Dendritic cell treated with granulocyte-macrophage colony-stimulating factor and Interleukin-4, amounts not matched to agents 40 ng/mL and 50 ng/mL, for 4 days (primary cell): ENCODE results near the gene CDK2.

ENCODE experiments used
- H3K27ac Mint-ChIP-seq: one replicate; pipeline ENCODE4 v1.8.0; 2022; ENCODE audit warnings: mild to moderate bottlenecking, mixed read lengths
- H3K27me3 Mint-ChIP-seq: one replicate; pipeline ENCODE4 v1.8.0; 2022; ENCODE audit warnings: mild to moderate bottlenecking, mixed read lengths
- H3K36me3 Mint-ChIP-seq: one replicate; pipeline ENCODE4 v1.8.0; 2022; ENCODE audit warnings: low read depth, mixed read lengths
- H3K4me1 Mint-ChIP-seq: one replicate; pipeline ENCODE4 v1.8.0; 2022; ENCODE audit warnings: low read depth, mixed read lengths
- H3K4me3 Mint-ChIP-seq: one replicate; pipeline ENCODE4 v1.8.0; 2022; ENCODE audit warnings: mild to moderate bottlenecking, moderate library complexity, mixed read lengths
- H3K9me3 Mint-ChIP-seq: one replicate; pipeline ENCODE4 v1.8.0; 2022; ENCODE audit warnings: mixed read lengths
- intact Hi-C: fragments of 100-400 bp; cut with micrococcal nuclease; formaldehyde crosslinking; loops from one replicate; pipeline ENCODE4 v1.15.0; 2022

CDK2 gene

DNA sequence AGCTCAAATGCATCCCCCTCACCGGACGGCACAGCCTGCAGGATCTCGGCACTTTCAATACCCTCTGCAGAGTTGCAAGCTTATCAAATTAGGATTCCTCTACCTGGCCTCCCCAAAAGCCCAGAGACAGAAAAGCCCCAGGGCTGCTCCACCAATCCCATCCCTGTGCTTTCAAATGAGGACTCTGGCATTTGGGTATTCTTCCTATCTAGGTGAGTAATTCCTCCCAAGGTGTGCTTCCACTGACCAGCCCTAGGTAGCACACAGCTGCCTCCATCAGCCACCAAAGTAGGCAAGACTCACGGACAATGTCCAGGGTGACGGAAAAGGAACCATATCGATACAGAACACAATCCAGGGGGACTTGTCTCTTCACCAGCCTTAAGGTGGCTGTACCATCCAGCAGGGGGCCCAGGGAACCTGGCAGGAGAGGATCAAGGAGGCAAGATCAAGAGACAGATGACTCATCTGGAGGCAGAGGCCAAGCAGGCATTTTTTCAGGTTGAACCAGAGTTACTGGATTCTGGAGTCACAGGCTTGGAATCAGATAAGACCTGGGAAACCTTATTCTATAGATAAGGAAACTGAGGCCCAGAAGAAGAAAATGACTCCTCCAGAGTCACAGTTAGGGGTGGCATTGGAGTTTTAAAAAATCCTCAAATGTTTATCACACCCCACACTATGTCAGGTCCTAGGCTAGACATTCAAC is 10.7 kb upstream of the CDK2 start:
- Mint-ChIP-seq H3K4me1 (peaks cover 11% of the 10 kb centered on the region), H3K9me3 (no peaks in the 10 kb centered on the region), H3K4me3 (no peak overlapping the region), H3K27me3 (peaks cover 2% of the 10 kb centered on the region), H3K36me3 (peaks cover 37% of the 10 kb centered on the region), H3K27ac (no peak overlapping the region)
- intact Hi-C loops, result no loop called here

DNA sequence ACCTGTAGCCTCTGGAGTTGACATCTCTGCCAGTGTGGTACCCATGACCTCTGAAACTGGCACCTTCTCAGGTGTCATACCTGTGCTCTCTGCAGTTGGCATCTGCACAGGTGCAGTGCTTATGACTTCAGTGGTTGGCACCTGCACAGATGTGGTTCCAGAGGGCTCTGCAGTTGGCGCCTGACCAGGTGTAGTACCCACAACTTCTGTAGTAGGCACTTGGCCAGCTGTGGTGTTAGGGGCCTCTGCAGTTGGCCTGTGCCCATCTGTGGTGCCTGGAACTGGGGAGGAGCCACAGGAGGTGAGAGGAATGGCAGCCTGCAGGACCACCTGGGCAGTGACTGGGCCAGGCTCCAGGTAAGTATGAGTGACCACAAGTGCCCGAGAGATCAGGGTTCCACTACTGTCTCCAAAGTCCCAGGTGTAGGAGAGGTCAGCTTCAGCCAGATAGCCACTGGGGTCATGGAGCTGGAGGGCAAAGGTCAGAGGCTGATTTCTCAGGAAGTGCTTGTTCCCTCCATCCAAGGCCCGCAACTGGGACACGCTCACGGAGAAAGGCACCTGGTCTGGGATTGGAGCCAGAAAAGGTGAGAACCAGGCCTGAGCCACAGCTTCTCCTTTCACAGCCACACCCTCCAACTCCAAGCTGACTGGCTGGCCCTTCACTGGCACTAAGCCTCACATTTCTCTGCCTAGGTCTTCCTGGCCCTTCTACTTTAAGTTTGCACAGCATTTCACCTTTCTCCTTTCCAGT is 9.3 kb upstream of the CDK2 start:
- intact Hi-C loops, result no loop called here
- H3K4me1 Mint-ChIP-seq, result peaks cover 11% of the 10 kb centered on the region
- no peak overlapping the region for H3K27ac Mint-ChIP-seq
- H3K27me3 Mint-ChIP-seq, result peaks cover 2% of the 10 kb centered on the region
- no peak overlapping the region for H3K4me3 Mint-ChIP-seq
- peaks cover 24% of the 10 kb centered on the region for H3K36me3 Mint-ChIP-seq
- no peaks in the 10 kb centered on the region for H3K9me3 Mint-ChIP-seq

DNA sequence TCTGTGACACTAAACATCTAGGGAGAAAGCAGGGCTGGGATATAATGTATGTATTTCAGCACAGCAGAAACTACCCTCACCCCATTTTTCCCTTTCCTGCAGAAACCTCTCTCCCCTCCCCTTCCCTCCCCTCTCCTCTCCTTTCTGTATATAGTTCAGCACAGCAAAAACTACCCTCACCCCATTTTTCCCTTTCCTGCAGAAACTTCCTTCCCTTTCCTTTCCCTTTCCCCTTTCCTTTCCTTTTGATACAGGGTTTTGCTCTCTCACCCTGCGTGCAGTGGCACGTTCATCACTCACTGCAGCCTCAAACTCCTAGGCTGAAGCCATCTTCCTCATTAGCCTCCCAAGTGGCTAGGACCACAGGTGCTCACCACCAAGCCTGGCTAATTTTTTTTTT is 2.9 kb upstream of the CDK2 start:
- no peak overlapping the region for H3K27ac Mint-ChIP-seq
- no peaks in the 10 kb centered on the region for H3K9me3 Mint-ChIP-seq
- H3K27me3 Mint-ChIP-seq, result no peaks in the 10 kb centered on the region
- no peak overlapping the region for H3K4me3 Mint-ChIP-seq
- intact Hi-C loops, result no loop called here
- peaks cover 10% of the 10 kb centered on the region for H3K36me3 Mint-ChIP-seq
- H3K4me1 Mint-ChIP-seq, result peaks cover 29% of the 10 kb centered on the region

- peak overlapping the region; percentile 12 for H3K27ac Mint-ChIP-seq
- intact Hi-C loops, result no loop called here
Observed at GRCh38 chr12:55965240-55965639, 1.4 kb upstream of the CDK2 start.

DNA sequence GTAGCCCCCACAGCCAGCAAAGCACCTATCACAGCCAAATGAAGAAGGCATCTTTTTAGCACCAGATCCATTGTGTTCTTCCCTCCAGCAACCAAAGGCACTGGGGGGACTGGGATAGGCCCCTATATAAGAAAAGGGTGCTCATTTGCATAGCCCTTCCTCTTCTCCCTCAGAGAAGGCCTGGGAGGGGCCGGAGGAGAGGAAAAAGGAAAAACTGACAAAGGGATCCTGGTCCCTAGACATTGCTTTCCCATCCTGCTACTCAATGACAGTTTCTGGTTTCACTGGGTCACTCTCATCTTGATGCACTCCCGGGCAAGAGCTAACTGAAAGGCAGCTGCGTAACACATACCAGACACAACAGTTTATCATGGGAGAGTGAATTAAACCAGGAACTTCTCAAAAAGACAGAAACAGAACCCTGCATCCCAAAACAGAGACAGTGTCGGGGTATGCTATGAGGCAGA is 656 bp upstream of the CDK2 start, which contains the start of gene PMEL:
Gene PMEL (minus strand): TSS at position 102 of the 467 bp plus-strand sequence. CDS start 31 bp downstream, at position 71.
- peaks cover 16% of the 10 kb centered on the region for H3K36me3 Mint-ChIP-seq
- H3K27me3 Mint-ChIP-seq, result no peaks in the 10 kb centered on the region
- no peaks in the 10 kb centered on the region for H3K9me3 Mint-ChIP-seq
- peaks cover 31% of the 10 kb centered on the region for H3K4me1 Mint-ChIP-seq
- peak within 1 kb of the TSS; percentile 86 for H3K4me3 Mint-ChIP-seq
- intact Hi-C loops, result no loop called here
- peak within 1 kb of the TSS; percentile 80 for H3K27ac Mint-ChIP-seq

More at GRCh38 chr12:55965240-55965639, 1.4 kb upstream of the CDK2 start:
- peaks cover 29% of the 10 kb centered on the region for H3K4me1 Mint-ChIP-seq
- H3K27me3 Mint-ChIP-seq, result no peaks in the 10 kb centered on the region
- no peaks in the 10 kb centered on the region for H3K9me3 Mint-ChIP-seq
- no peak overlapping the region for H3K4me3 Mint-ChIP-seq
- peaks cover 10% of the 10 kb centered on the region for H3K36me3 Mint-ChIP-seq

- intact Hi-C loops, result no loop called here
- H3K27me3 Mint-ChIP-seq, result no peaks in the 10 kb centered on the region
- H3K4me1 Mint-ChIP-seq, result peaks cover 37% of the 10 kb centered on the region
- peaks cover 23% of the 10 kb centered on the region for H3K36me3 Mint-ChIP-seq
- H3K4me3 Mint-ChIP-seq, result no peak overlapping the region
- H3K9me3 Mint-ChIP-seq, result no peaks in the 10 kb centered on the region
- no peak overlapping the region for H3K27ac Mint-ChIP-seq
Observed at GRCh38 chr12:55969356-55969755, 2.7 kb downstream of the CDK2 start.

DNA sequence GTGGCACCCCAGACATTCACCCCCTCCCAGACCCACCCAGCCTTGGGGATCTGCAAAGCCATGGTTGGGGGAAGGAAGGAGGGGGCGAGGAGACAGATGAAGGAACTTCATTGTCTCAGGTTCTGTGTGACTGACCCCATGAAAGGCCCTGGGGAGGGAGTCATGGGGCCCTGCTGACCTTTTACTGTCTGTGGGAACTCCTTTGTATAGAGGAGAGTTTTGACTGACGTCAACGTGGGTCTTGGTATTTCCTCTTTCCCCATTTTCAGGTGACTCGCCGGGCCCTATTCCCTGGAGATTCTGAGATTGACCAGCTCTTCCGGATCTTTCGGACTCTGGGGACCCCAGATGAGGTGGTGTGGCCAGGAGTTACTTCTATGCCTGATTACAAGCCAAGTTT is 4.1 kb downstream of the CDK2 start:
- H3K9me3 Mint-ChIP-seq, result no peaks in the 10 kb centered on the region
- H3K27me3 Mint-ChIP-seq, result no peaks in the 10 kb centered on the region
- H3K4me3 Mint-ChIP-seq, result no peak overlapping the region
- H3K27ac Mint-ChIP-seq, result peak overlapping the region; percentile 6
- peaks cover 23% of the 10 kb centered on the region for H3K36me3 Mint-ChIP-seq
- intact Hi-C loops, result no loop called here
- peaks cover 32% of the 10 kb centered on the region for H3K4me1 Mint-ChIP-seq

DNA sequence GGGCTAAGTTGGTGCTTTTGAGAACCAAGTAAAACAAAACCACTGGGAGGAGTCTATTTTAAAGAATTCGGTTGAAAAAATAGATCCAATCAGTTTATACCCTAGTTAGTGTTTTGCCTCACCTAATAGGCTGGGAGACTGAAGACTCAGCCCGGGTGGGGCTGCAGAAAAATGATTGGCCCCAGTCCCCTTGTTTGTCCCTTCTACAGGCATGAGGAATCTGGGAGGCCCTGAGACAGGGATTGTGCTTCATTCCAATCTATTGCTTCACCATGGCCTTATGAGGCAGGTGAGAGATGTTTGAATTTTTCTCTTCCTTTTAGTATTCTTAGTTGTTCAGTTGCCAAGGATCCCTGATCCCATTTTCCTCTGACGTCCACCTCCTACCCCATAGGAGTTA is 5.4 kb downstream of the CDK2 start:
- Mint-ChIP-seq H3K27ac (no peak overlapping the region), H3K27me3 (no peaks in the 10 kb centered on the region), H3K4me3 (no peak overlapping the region), H3K36me3 (peaks cover 24% of the 10 kb centered on the region), H3K9me3 (no peaks in the 10 kb centered on the region), H3K4me1 (peaks cover 30% of the 10 kb centered on the region)
- intact Hi-C loops, result no loop called here

- Mint-ChIP-seq H3K4me1 (peaks cover 30% of the 10 kb centered on the region), H3K4me3 (no peak overlapping the region), H3K9me3 (no peaks in the 10 kb centered on the region), H3K27me3 (no peaks in the 10 kb centered on the region), H3K36me3 (peaks cover 26% of the 10 kb centered on the region), H3K27ac (no peak overlapping the region)
- intact Hi-C loops, result no loop called here
Observed at GRCh38 chr12:55972456-55972855, 5.8 kb downstream of the CDK2 start.

DNA sequence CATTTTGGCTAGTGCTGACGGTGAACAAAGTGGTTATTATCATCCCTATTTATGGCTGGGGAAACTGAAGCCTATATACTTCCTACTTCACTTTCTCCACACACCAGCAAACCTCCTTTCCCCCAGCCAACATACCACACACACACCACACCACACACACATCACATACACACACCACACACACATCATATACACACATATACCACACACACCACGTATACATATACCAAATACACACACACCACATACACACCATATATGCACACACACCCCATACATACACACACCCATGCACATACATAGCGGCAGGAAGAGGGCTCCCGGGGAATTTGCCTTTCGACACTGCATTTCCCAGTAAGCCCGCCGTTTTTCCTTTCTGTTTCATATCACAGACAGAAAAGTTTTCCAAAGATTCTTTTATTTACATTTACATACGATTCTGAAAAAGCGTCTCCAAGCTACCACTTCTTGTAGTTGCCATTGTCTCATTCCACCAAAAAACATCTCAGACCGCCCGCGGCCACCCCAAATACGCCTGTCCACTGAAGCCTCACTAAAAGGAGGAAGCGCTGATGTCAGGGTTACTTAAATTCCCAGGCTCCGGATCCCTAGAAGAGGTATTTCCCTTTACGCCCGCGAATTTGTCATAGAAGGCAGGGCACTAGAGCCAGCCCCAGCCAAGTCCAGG is 6.4 kb downstream of the CDK2 start:
- Mint-ChIP-seq H3K4me1 (peaks cover 30% of the 10 kb centered on the region), H3K27ac (no peak overlapping the region), H3K36me3 (peaks cover 31% of the 10 kb centered on the region), H3K27me3 (no peaks in the 10 kb centered on the region), H3K4me3 (no peak overlapping the region), H3K9me3 (no peaks in the 10 kb centered on the region)
- intact Hi-C loops, result no loop called here

DNA sequence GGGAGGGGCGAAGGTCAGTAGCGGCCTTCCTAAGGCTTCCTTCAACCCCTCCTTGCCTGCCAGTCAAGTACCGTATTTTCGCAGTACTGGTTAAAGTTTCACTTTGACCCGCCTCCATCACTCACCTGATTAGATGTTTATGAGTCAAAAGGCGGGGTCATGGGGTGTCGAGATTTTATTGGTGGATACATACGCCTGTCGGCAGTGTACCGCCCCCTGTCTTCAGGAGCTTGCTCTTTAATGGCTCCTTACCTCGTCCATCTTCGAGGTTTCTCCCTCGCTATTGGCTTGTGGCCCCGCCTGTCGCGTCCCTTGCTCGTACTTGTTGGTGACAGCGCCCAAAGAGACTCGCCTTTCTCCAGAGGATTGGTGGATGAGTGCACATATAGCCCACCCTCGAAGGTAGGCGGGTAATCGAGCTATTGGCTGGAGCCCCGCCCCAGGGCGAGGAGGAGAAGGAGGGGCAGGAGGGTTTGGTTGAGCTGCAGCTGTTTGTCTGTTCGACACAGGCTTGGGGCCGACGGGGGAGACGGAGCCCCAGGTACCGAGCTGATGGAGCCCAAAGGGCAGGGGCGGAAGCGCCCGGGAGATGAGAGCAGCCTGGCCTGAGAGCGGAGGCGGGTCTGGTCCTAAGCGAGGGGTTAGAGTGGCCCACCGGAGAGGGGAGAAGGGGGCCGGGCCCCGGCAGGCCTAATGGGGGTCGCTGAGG is 7.1 kb downstream of the CDK2 start, which contains the start of gene RAB5B:
Gene RAB5B (plus strand): TSS at position 480 of the 709 bp plus-strand sequence. CDS start 12,883 bp downstream, outside the sequence.
- Mint-ChIP-seq H3K9me3 (no peaks in the 10 kb centered on the region), H3K27ac (no peak within 1 kb of the TSS), H3K4me3 (no peak within 1 kb of the TSS), H3K27me3 (no peaks in the 10 kb centered on the region), H3K36me3 (peaks cover 37% of the 10 kb centered on the region), H3K4me1 (peaks cover 34% of the 10 kb centered on the region)
- intact Hi-C loops, result no loop called here

DNA sequence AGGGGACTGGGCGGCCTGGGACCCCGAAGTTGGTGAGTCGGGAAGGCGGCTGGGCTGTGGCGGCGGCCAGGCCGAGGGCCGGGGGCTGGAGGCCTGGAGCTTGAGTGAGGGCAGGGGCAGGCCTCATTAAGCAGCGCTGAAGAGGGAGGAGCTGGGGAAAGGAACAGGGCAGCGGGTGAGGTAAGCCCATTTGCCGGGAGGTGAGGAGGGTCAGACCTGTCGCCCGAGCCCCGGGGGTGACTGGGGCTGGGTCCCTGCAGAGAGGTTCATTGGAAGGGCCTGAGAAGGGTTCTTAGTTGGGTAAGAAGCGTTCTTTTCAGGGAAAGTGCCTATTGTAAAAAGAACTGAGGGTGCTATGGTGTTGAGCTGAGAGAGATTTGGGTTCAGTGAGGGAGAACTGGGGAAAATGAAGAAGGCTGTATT is 7.7 kb downstream of the CDK2 start:
- peaks cover 43% of the 10 kb centered on the region for H3K36me3 Mint-ChIP-seq
- H3K27me3 Mint-ChIP-seq, result no peaks in the 10 kb centered on the region
- no peak overlapping the region for H3K4me3 Mint-ChIP-seq
- intact Hi-C loops, result no loop called here
- peaks cover 34% of the 10 kb centered on the region for H3K4me1 Mint-ChIP-seq
- no peaks in the 10 kb centered on the region for H3K9me3 Mint-ChIP-seq
- H3K27ac Mint-ChIP-seq, result no peak overlapping the region

DNA sequence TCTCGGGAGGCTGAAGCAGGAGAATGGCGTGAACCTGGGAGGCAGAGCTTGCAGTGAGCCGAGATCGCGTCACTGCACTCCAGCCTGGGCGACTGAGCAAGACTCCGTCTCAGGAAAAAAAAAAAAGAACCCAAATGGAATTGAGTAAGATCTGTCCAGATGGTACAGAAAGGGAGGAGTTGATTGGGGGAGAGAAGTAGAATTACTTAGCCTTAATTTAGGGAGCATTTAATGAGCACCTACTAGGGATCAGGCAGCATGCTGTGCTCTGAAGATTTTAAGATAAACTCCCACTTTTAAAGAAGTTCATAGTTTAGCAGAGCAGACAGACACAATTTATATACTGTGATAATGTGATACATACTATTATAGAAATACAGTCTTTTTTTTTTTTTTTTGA is 11.8 kb downstream of the CDK2 start:
- Mint-ChIP-seq H3K27ac (peak overlapping the region; percentile 38), H3K36me3 (peaks cover 56% of the 10 kb centered on the region), H3K4me1 (peaks cover 50% of the 10 kb centered on the region), H3K27me3 (no peaks in the 10 kb centered on the region), H3K4me3 (no peak overlapping the region), H3K9me3 (no peaks in the 10 kb centered on the region)
- intact Hi-C loops, result no loop called here
